IMR-90 (cell line): ENCODE data around the gene ZSCAN25. TPM values are rescaled to one million over a fixed set of nuclear protein-coding genes. Genes with fewer than 3 reads are reported as not detected.

ENCODE experiments used
- ATAC-seq: fragments of 200-7000 bp; cut with Tn5 transposase; 2 replicates; pipeline ENCODE4 v1.9.1; 2020; ENCODE audit warnings: low read depth, mild to moderate bottlenecking, moderate library complexity
- BruUV-seq: library from RNA; stranded (reverse); fragments of 400-500 nt; replicated peaks from 2 replicates; lab custom pipeline; 2021; lab: Mats Ljungman, UMichigan
- CTCF ChIA-PET: fragments of 300-600 bp; formaldehyde crosslinking; extraction: SDS; loops from one replicate; lab custom pipeline; 2021; ENCODE audit warnings: antibody characterized with exemption; lab: Yijun Ruan, JAX
- POLR2A ChIA-PET: fragments of 300-600 bp; sonication (Branson Sonifier 250); formaldehyde crosslinking; loops from one replicate; lab custom pipeline; 2022; ENCODE audit warnings: antibody characterized with exemption; ENCODE audit not compliant: unreplicated experiment; lab: Charles Lee
- DNase-seq: peaks from one replicate; pipeline ENCODE4 v3.0.0; 2013
- H2AFZ ChIP-seq: replicated peaks from 2 replicates; pipeline ENCODE3; 2013; ENCODE audit warnings: low read length, mild to moderate bottlenecking; ENCODE audit not compliant: poor library complexity
- H2AK5ac ChIP-seq: 2 replicates; pipeline ENCODE4 v1.6.1; 2013; ENCODE audit warnings: low read depth, low read length, inconsistent platforms
- H2AK9ac ChIP-seq: replicated peaks from 2 replicates; pipeline ENCODE3; 2013; ENCODE audit warnings: mild to moderate bottlenecking, low read depth, low read length, moderate library complexity; ENCODE audit not compliant: poor library complexity
- H2BK120ac ChIP-seq: 2 replicates; pipeline ENCODE4 v1.6.1; 2013; ENCODE audit warnings: low read depth, low read length, inconsistent platforms
- H2BK15ac ChIP-seq: 3 replicates; pipeline ENCODE4 v1.6.1; 2013; ENCODE audit warnings: low read depth, low read length, inconsistent platforms
- H2BK20ac ChIP-seq: 2 replicates; pipeline ENCODE4 v1.6.1; 2013; ENCODE audit warnings: low read depth, mild to moderate bottlenecking, inconsistent platforms, low read length, moderate library complexity
- H2BK5ac ChIP-seq: 2 replicates; pipeline ENCODE4 v1.6.1; 2013; ENCODE audit warnings: mild to moderate bottlenecking, low read depth, low read length, inconsistent platforms; ENCODE audit not compliant: poor library complexity, severe bottlenecking
- H3K14ac ChIP-seq: replicated peaks from 2 replicates; pipeline ENCODE4 v1.6.1; 2013; ENCODE audit warnings: low read depth, low read length, inconsistent platforms
- H3K18ac ChIP-seq: 2 replicates; pipeline ENCODE4 v1.6.1; 2013; ENCODE audit warnings: low read depth, low read length, control low read depth
- H3K23ac ChIP-seq: 2 replicates; pipeline ENCODE4 v1.6.1; 2013; ENCODE audit warnings: low read depth, low read length, inconsistent platforms
- H3K27ac ChIP-seq: 2 replicates; pipeline ENCODE4 v1.5.1; 2013; ENCODE audit warnings: mild to moderate bottlenecking, control low read depth, low read length; ENCODE audit not compliant: insufficient read depth
- H3K27me3 ChIP-seq: 2 replicates; pipeline ENCODE4 v1.6.1; 2013; ENCODE audit warnings: low read length; ENCODE audit not compliant: control insufficient read depth, insufficient read depth
- H3K36me3 ChIP-seq: 2 replicates; pipeline ENCODE4 v1.6.1; 2013; ENCODE audit warnings: low read length, mixed read lengths; ENCODE audit not compliant: control insufficient read depth, insufficient read depth
- H3K4ac ChIP-seq: 2 replicates; pipeline ENCODE4 v1.6.1; 2013; ENCODE audit warnings: low read depth, low read length, inconsistent platforms
- H3K4me1 ChIP-seq: 2 replicates; pipeline ENCODE4 v1.6.1; 2013; ENCODE audit warnings: low read length, mixed read lengths; ENCODE audit not compliant: control insufficient read depth, insufficient read depth
- H3K4me2 ChIP-seq: 2 replicates; pipeline ENCODE4 v1.6.1; 2013; ENCODE audit warnings: low read depth, mild to moderate bottlenecking, control low read depth, low read length, moderate library complexity
- H3K4me3 ChIP-seq: 2 replicates; pipeline ENCODE4 v1.5.1; 2013; ENCODE audit warnings: low read depth, mild to moderate bottlenecking, control low read depth, low read length, moderate library complexity; ENCODE audit not compliant: insufficient read depth
- H3K56ac ChIP-seq: 2 replicates; pipeline ENCODE4 v1.6.1; 2013; ENCODE audit warnings: low read length, inconsistent platforms; ENCODE audit not compliant: insufficient read depth; ENCODE audit errors: extremely low read depth
- H3K79me1 ChIP-seq, 2 experiments: 2 replicates each; pipeline ENCODE4 v1.6.1; 2013; ENCODE audit warnings: low read length in 2 of 2, inconsistent platforms in 1 of 2, low read depth in 1 of 2
- H3K9ac ChIP-seq: 2 replicates; pipeline ENCODE4 v1.6.1; 2013; ENCODE audit warnings: low read depth, low read length, control low read depth
- H3K9me1 ChIP-seq: 2 replicates; pipeline ENCODE4 v1.6.1; 2013; ENCODE audit warnings: low read length, inconsistent platforms; ENCODE audit not compliant: insufficient read depth
- H3K9me3 ChIP-seq: 2 replicates; pipeline ENCODE4 v1.6.1; 2013; ENCODE audit warnings: low read length; ENCODE audit not compliant: control insufficient read depth, insufficient read depth
- H4K20me1 ChIP-seq: 2 replicates; pipeline ENCODE4 v1.6.1; 2013; ENCODE audit warnings: low read length, inconsistent platforms; ENCODE audit not compliant: insufficient read depth
- H4K5ac ChIP-seq: 2 replicates; pipeline ENCODE4 v1.6.1; 2013; ENCODE audit warnings: mild to moderate bottlenecking, low read depth, low read length, control low read depth
- H4K8ac ChIP-seq, 2 experiments: 2 replicates each; pipeline ENCODE4 v1.6.1; 2013; ENCODE audit warnings: low read depth in 2 of 2, low read length in 2 of 2, control low read depth in 1 of 2, inconsistent platforms in 1 of 2
- H4K91ac ChIP-seq: 2 replicates; pipeline ENCODE4 v1.6.1; 2013; ENCODE audit warnings: low read depth, low read length, inconsistent platforms; ENCODE audit not compliant: insufficient read depth
- BHLHE40 ChIP-seq: fragments of 150-350 bp; IDR thresholded peaks from 2 replicates; pipeline ENCODE4 v1.6.1; 2016; ENCODE audit warnings: mild to moderate bottlenecking, low read depth, low read length
- CEBPB ChIP-seq: IDR thresholded peaks from 2 replicates; pipeline ENCODE4 v1.6.1; 2012; ENCODE audit warnings: low read depth, low read length, improper control_type of control experiment
- CHD1 ChIP-seq: IDR thresholded peaks from 2 replicates; pipeline ENCODE4 v1.6.1; 2012; ENCODE audit warnings: low read depth, low read length, improper control_type of control experiment
- FOS ChIP-seq: fragments of 150-350 bp; IDR thresholded peaks from 2 replicates; pipeline ENCODE4 v1.6.1; 2016; ENCODE audit warnings: low read depth, low read length
- MAFK ChIP-seq: IDR thresholded peaks from 2 replicates; pipeline ENCODE4 v1.6.1; 2012; ENCODE audit warnings: low read depth, low read length, improper control_type of control experiment
- MAZ ChIP-seq: IDR thresholded peaks from 2 replicates; pipeline ENCODE4 v1.6.1; 2012; ENCODE audit warnings: low read depth, mild to moderate bottlenecking, low read length, improper control_type of control experiment, moderate library complexity, borderline replicate concordance
- MXI1 ChIP-seq: IDR thresholded peaks from 2 replicates; pipeline ENCODE4 v1.6.1; 2012; ENCODE audit warnings: low read depth, mild to moderate bottlenecking, low read length, moderate library complexity, borderline replicate concordance
- NFE2L2 ChIP-seq: fragments of 150-350 bp; IDR thresholded peaks from 2 replicates; pipeline ENCODE4 v1.6.1; 2016; ENCODE audit warnings: low read depth, mild to moderate bottlenecking, low read length
- POLR2A ChIP-seq: IDR thresholded peaks from 2 replicates; pipeline ENCODE4 v1.6.1; 2012; ENCODE audit warnings: mild to moderate bottlenecking, low read depth, low read length
- RAD21 ChIP-seq: IDR thresholded peaks from 2 replicates; pipeline ENCODE4 v1.6.1; 2012; ENCODE audit warnings: low read length, improper control_type of control experiment
- RCOR1 ChIP-seq: IDR thresholded peaks from 2 replicates; pipeline ENCODE4 v1.6.1; 2012; ENCODE audit warnings: mild to moderate bottlenecking, low read length, improper control_type of control experiment; ENCODE audit not compliant: insufficient replicate concordance
- RFX5 ChIP-seq: IDR thresholded peaks from 2 replicates; pipeline ENCODE4 v1.8.0; 2012; ENCODE audit warnings: low read depth, mild to moderate bottlenecking, low read length, moderate library complexity
- SMC3 ChIP-seq: fragments of 150-350 bp; IDR thresholded peaks from 2 replicates; pipeline ENCODE4 v1.6.1; 2016; ENCODE audit warnings: low read depth, mild to moderate bottlenecking, antibody characterized with exemption, low read length, moderate library complexity
- WGBS, 2 experiments: methylation state at CpG; one replicate each; pipeline versions ENCODE4 v1.1.5 to v1.1.7; 2013; ENCODE audit warnings: missing lambda C conversion rate in 2 of 2; ENCODE audit not compliant: insufficient read length in 1 of 2; ENCODE audit errors: extremely low coverage in 2 of 2; 5-methylcytosine and 5-hydroxymethylcytosine counted together
- dilution Hi-C: fragments of 300-500 bp; cut with HindIII; formaldehyde crosslinking; loops from one replicate; pipeline ENCODE4 v1.14.3; 2018; ENCODE audit warnings: low sequenced_read_pairs; ENCODE audit not compliant: unreplicated experiment
- in situ Hi-C: fragments of 300-500 bp; cut with MboI; formaldehyde crosslinking; loops from 3 replicates; pipeline ENCODE4 v1.14.3; 2019; ENCODE audit warnings: low sequenced_read_pairs, inconsistent platforms, mixed read lengths
- intact Hi-C: fragments of 100-400 bp; cut with micrococcal nuclease; formaldehyde crosslinking; loops from 2 replicates; pipeline ENCODE4 v1.10.0; 2022
- polyA plus RNA-seq, 3 experiments: library from polyadenylated mRNA; depleted of rRNA; stranded (reverse); fragments of >200 nt; gene quantifications; 2 replicates each; pipeline ENCODE4 v1.2.3, GENCODE V29; 2012; ENCODE audit warnings: low replicate concordance in 1 of 3
- total RNA-seq: library from RNA; depleted of rRNA; stranded (reverse); fragments of >200 nt; gene quantifications from 2 replicates; pipeline ENCODE4 v1.2.3, GENCODE V29; 2012
- TF ChIP-seq, protein P1 (sequence below): fragments of 150-350 bp; IDR thresholded peaks from 2 replicates; pipeline ENCODE4 v1.6.1; 2016; ENCODE audit warnings: low read depth, mild to moderate bottlenecking, low read length, moderate library complexity, borderline replicate concordance
- TF ChIP-seq, protein P2 (sequence below): conservative IDR thresholded peaks from 2 replicates; pipeline ENCODE4 v1.5.1; 2012; ENCODE audit warnings: mild to moderate bottlenecking, low read depth, low read length, improper control_type of control experiment
- TF ChIP-seq, protein P3 (sequence below): fragments of 150-350 bp; IDR thresholded peaks from 2 replicates; pipeline ENCODE4 v1.6.1; 2017; ENCODE audit warnings: mild to moderate bottlenecking, antibody characterized with exemption, low read length, low read depth

The ZSCAN25 gene
- total and polyA plus RNA-seq, 2 of the 4 experiments (the other 2 are of a cell fraction): 6.2 to 9.0 TPM

DNA sequence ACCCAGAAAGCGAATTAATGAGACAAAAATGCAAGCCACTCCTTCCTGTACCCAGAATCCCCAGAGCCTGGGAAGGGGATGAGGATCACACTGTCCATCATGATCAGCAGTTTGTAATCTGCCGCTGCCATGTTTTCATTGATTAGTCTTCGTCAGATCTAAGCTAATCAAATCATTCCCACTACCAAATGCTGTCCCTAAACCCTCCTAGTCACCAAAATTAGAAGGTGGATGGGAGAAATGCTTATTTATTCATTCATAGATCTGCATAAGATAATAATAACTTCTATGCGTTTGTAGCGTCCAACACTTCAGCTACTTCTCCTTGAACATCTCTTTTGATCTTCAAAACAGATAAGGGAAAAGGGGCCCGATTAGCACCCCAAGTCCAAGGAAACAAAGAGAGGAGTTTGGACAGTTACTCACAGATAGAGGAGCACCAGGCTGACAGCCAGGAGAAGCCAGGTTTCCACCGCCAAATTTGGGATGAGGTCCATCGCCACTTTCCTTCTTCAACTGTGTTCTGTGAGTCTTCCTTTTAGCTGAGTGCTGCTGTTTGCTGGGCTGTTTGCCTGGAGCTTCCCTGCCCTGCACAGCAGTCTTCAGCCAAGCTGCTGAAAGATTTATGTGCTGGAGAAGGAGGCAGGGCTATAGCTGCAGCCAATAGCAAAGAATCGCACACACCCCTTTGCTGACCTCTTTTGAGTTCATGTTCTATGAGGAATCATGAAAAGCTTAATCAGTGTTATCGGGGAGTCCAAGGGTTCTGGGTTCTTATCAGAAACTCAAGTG, 62.9 kb downstream of the ZSCAN25 start, which contains the start of gene CYP3A5:
Gene CYP3A5, minus strand, starts transcription at position 597 of the 792 bp plus-strand sequence. Its CDS starts 100 bp downstream, at position 497.
- no peaks in the 10 kb centered on the region for H4K20me1 ChIP-seq
- H3K9ac ChIP-seq: no peak within 1 kb of the TSS
- WGBS, 2 experiments: no CpG with 5 or more reads among the region's 10 CpGs
- no peak within 1 kb of the TSS for H2BK20ac ChIP-seq
- dilution Hi-C loops (no loop called here), intact Hi-C loops (no loop called here), in situ Hi-C loops (no loop called here)
- H3K36me3 ChIP-seq: no peaks in the 10 kb centered on the region
- no peaks in the 10 kb centered on the region for H3K9me3 ChIP-seq
- H3K4me3 ChIP-seq: no peak within 1 kb of the TSS
- H4K5ac ChIP-seq: no peak within 1 kb of the TSS
- H3K14ac ChIP-seq: no peak within 1 kb of the TSS
- H3K18ac ChIP-seq: no peak within 1 kb of the TSS
- ChIA-PET POLR2A (no interaction called here), CTCF (no interaction called here)
- H2AK5ac ChIP-seq: no peak within 1 kb of the TSS
- H3K79me1 ChIP-seq: no peaks in the 10 kb centered on the region
- H3K4ac ChIP-seq: no peak within 1 kb of the TSS
- no peak within 1 kb of the TSS for H2AFZ ChIP-seq
- DNase-seq: no peak
- no peak for TF ChIP-seq RCOR1
- TF ChIP-seq SMC3: no peak
- no peak for TF ChIP-seq CHD1
- TF ChIP-seq MAZ: no peak
- TF ChIP-seq, protein P1, sequence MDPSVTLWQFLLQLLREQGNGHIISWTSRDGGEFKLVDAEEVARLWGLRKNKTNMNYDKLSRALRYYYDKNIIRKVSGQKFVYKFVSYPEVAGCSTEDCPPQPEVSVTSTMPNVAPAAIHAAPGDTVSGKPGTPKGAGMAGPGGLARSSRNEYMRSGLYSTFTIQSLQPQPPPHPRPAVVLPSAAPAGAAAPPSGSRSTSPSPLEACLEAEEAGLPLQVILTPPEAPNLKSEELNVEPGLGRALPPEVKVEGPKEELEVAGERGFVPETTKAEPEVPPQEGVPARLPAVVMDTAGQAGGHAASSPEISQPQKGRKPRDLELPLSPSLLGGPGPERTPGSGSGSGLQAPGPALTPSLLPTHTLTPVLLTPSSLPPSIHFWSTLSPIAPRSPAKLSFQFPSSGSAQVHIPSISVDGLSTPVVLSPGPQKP: no peak
- no peak for TF ChIP-seq RFX5
- TF ChIP-seq CEBPB: no peak
- TF ChIP-seq MXI1: no peak
- TF ChIP-seq FOS: no peak
- TF ChIP-seq POLR2A: no peak
- TF ChIP-seq, protein P2, sequence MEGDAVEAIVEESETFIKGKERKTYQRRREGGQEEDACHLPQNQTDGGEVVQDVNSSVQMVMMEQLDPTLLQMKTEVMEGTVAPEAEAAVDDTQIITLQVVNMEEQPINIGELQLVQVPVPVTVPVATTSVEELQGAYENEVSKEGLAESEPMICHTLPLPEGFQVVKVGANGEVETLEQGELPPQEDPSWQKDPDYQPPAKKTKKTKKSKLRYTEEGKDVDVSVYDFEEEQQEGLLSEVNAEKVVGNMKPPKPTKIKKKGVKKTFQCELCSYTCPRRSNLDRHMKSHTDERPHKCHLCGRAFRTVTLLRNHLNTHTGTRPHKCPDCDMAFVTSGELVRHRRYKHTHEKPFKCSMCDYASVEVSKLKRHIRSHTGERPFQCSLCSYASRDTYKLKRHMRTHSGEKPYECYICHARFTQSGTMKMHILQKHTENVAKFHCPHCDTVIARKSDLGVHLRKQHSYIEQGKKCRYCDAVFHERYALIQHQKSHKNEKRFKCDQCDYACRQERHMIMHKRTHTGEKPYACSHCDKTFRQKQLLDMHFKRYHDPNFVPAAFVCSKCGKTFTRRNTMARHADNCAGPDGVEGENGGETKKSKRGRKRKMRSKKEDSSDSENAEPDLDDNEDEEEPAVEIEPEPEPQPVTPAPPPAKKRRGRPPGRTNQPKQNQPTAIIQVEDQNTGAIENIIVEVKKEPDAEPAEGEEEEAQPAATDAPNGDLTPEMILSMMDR: no peak
- TF ChIP-seq, protein P3, sequence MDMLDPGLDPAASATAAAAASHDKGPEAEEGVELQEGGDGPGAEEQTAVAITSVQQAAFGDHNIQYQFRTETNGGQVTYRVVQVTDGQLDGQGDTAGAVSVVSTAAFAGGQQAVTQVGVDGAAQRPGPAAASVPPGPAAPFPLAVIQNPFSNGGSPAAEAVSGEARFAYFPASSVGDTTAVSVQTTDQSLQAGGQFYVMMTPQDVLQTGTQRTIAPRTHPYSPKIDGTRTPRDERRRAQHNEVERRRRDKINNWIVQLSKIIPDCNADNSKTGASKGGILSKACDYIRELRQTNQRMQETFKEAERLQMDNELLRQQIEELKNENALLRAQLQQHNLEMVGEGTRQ: no peak
- no peak for TF ChIP-seq RAD21
- TF ChIP-seq MAFK: no peak
- no peak for TF ChIP-seq NFE2L2
- TF ChIP-seq BHLHE40: no peak
- no peaks in the 10 kb centered on the region; the same call in 1 of the 2 replicates for H3K9me1 ChIP-seq
- no peak within 1 kb of the TSS for H3K27ac ChIP-seq
- H2AK9ac ChIP-seq: no peak within 1 kb of the TSS
- no peak within 1 kb of the TSS for H3K23ac ChIP-seq
- H3K4me1 ChIP-seq: no peaks in the 10 kb centered on the region
- no peak within 1 kb of the TSS for H3K56ac ChIP-seq
- no peak within 1 kb of the TSS for H4K8ac ChIP-seq
- peak; percentile 54 for ATAC-seq
- no peak within 1 kb of the TSS for H2BK120ac ChIP-seq
- H2BK15ac ChIP-seq: no peak within 1 kb of the TSS
- BruUV-seq: no TSS peak
- no peak within 1 kb of the TSS for H4K91ac ChIP-seq
- no peaks in the 10 kb centered on the region; the same call in 1 of the 2 replicates for H3K27me3 ChIP-seq
- H3K4me2 ChIP-seq: no peak within 1 kb of the TSS
- no peak within 1 kb of the TSS for H2BK5ac ChIP-seq
